GM12878 (cell line): ENCODE measurements around the gene SELPLG.

ENCODE experiments used
- GATAD2B ChIP-seq: fragments of 450-650 bp; conservative IDR thresholded peaks from 2 replicates; pipeline ENCODE4 v1.6.1; 2017; ENCODE audit warnings: low read depth, mild to moderate bottlenecking, moderate library complexity
- SIN3A ChIP-seq: IDR thresholded peaks from 2 replicates; pipeline ENCODE4 v1.6.1; 2012; ENCODE audit warnings: low read depth, low read length, improper control_type of control experiment
- TF ChIP-seq, protein P1 (sequence below): IDR thresholded peaks from 2 replicates; pipeline ENCODE4 v1.6.1; 2012; ENCODE audit warnings: low read depth, low read length, improper control_type of control experiment

DNA sequence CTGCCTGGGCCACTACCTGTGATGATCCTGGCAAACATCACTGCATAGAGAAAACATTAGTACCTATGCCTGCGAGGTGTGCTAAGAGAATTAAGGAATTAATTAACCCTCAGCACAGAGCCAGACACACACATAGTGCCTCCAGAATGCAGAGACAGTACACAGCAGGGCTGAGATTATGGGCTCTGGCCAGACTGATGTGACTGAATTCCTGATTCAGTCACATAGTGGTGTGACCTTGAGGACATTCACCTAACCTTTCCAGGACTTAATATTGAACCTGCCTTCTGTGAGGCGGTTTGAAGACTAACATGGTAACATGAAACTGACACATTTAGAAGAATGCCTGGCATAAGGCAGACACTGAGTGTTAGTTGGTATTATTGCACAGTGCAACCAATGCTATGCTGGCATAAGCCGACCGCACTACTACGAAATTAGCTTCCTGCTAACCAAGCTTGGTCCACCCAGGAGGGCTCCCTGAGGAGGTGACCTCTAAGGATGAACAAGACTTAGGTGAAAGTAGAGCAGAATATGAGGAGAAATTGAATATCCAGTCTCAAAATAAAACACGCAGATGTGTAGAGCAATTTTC, 32.0 kb upstream of the SELPLG start:
- TF ChIP-seq, protein P1, sequence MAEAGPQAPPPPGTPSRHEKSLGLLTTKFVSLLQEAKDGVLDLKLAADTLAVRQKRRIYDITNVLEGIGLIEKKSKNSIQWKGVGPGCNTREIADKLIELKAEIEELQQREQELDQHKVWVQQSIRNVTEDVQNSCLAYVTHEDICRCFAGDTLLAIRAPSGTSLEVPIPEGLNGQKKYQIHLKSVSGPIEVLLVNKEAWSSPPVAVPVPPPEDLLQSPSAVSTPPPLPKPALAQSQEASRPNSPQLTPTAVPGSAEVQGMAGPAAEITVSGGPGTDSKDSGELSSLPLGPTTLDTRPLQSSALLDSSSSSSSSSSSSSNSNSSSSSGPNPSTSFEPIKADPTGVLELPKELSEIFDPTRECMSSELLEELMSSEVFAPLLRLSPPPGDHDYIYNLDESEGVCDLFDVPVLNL, result no peak
- no peak for TF ChIP-seq SIN3A
- TF ChIP-seq GATAD2B, result no peak
